ENCODE results near the gene EPG5.

Gene EPG5

GRCh38 chr18:45841765-45842442 is 125.2 kb downstream of the EPG5 start:
- no peak for DNase-seq (ENCODE audit: low read depth in 1 of 2, low spot score in 1 of 2)
- Histone ChIP-seq H3K27ac (replicated peaks) (no peak overlapping the region), H3K4me3 (replicated peaks; ENCODE audit: insufficient read depth, low read length) (no peak overlapping the region), H3K27me3 (ENCODE audit: insufficient read depth, poor library complexity, severe bottlenecking) (no peaks in the 10 kb centered on the region)
- no peak for TF ChIP-seq REST (IDR thresholded peaks at IDR 0.05; ENCODE audit: insufficient replicate concordance, low read depth)
- TF ChIP-seq SPI1 (IDR thresholded peaks at IDR 0.05; ENCODE audit: borderline replicate concordance, low read depth) = no peak
- TF ChIP-seq CTCF (IDR thresholded peaks at IDR 0.05; ENCODE audit: insufficient read depth, low read length) = no peak
- TF ChIP-seq POLR2AphosphoS5 (IDR thresholded peaks at IDR 0.05; ENCODE audit: low read depth) = no peak
- no peak for TF ChIP-seq GABPA (IDR thresholded peaks at IDR 0.05; ENCODE audit: low read depth)

- no peak overlapping the region for H3K27ac ChIP-seq (replicated peaks)
- no peak overlapping the region for H3K4me3 ChIP-seq (replicated peaks; ENCODE audit: insufficient read depth, low read length)
- TF ChIP-seq REST (IDR thresholded peaks at IDR 0.05; ENCODE audit: insufficient replicate concordance, low read depth) = no peak
- TF ChIP-seq CTCF (IDR thresholded peaks at IDR 0.05; ENCODE audit: insufficient read depth, low read length) = no peak
- TF ChIP-seq SPI1 (IDR thresholded peaks at IDR 0.05; ENCODE audit: borderline replicate concordance, low read depth) = no peak
- TF ChIP-seq GABPA (IDR thresholded peaks at IDR 0.05; ENCODE audit: low read depth) = no peak
- no peak for TF ChIP-seq POLR2AphosphoS5 (IDR thresholded peaks at IDR 0.05; ENCODE audit: low read depth)
- H3K27me3 ChIP-seq (ENCODE audit: insufficient read depth, poor library complexity, severe bottlenecking) = no peaks in the 10 kb centered on the region
- no peak for DNase-seq (ENCODE audit: low read depth in 1 of 2, low spot score in 1 of 2)
These were observed 125.9 kb downstream of the EPG5 start for GRCh38 chr18:45841060-45841764.

GRCh38 chr18:45839414-45840395 is 127.4 kb downstream of the EPG5 start:
- no peak overlapping the region for H3K27ac ChIP-seq (replicated peaks)
- peak in 1 of 2 experiments; percentile 80 for DNase-seq (ENCODE audit: low read depth in 1 of 2, low spot score in 1 of 2)
- H3K4me3 ChIP-seq (replicated peaks; ENCODE audit: insufficient read depth, low read length) = no peak overlapping the region
- H3K27me3 ChIP-seq (ENCODE audit: insufficient read depth, poor library complexity, severe bottlenecking) = no peaks in the 10 kb centered on the region
- peak; percentile 62 for TF ChIP-seq CTCF (IDR thresholded peaks at IDR 0.05; ENCODE audit: insufficient read depth, low read length)
- no peak for TF ChIP-seq POLR2AphosphoS5 (IDR thresholded peaks at IDR 0.05; ENCODE audit: low read depth)
- TF ChIP-seq GABPA (IDR thresholded peaks at IDR 0.05; ENCODE audit: low read depth) = no peak
- TF ChIP-seq REST (IDR thresholded peaks at IDR 0.05; ENCODE audit: insufficient replicate concordance, low read depth) = no peak
- TF ChIP-seq SPI1 (IDR thresholded peaks at IDR 0.05; ENCODE audit: borderline replicate concordance, low read depth) = no peak
